ENCODE results near the gene SCUBE3.

GRCh38 chr6:35228481-35228880 lies 14.7 kb downstream of the SCUBE3 start:
- TF ChIP-seq, protein P1, sequence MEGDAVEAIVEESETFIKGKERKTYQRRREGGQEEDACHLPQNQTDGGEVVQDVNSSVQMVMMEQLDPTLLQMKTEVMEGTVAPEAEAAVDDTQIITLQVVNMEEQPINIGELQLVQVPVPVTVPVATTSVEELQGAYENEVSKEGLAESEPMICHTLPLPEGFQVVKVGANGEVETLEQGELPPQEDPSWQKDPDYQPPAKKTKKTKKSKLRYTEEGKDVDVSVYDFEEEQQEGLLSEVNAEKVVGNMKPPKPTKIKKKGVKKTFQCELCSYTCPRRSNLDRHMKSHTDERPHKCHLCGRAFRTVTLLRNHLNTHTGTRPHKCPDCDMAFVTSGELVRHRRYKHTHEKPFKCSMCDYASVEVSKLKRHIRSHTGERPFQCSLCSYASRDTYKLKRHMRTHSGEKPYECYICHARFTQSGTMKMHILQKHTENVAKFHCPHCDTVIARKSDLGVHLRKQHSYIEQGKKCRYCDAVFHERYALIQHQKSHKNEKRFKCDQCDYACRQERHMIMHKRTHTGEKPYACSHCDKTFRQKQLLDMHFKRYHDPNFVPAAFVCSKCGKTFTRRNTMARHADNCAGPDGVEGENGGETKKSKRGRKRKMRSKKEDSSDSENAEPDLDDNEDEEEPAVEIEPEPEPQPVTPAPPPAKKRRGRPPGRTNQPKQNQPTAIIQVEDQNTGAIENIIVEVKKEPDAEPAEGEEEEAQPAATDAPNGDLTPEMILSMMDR (IDR thresholded peaks at IDR 0.05; ENCODE audit: poor library complexity, severe bottlenecking): no peak
- TF ChIP-seq REST (IDR thresholded peaks at IDR 0.05; ENCODE audit: borderline replicate concordance): no peak
- TF ChIP-seq EZH2 (IDR thresholded peaks at IDR 0.05; ENCODE audit: borderline replicate concordance, insufficient read depth, low read length, poor library complexity, severe bottlenecking): no peak
- no peak for TF ChIP-seq SMC3 (conservative IDR thresholded peaks at IDR 0.05; ENCODE audit: poor library complexity)
- TF ChIP-seq RAD21 (conservative IDR thresholded peaks at IDR 0.05): no peak
